Glomerular endothelial cell (primary cell): Measurements from ENCODE around the gene CASP2. TPM values are rescaled to one million over a fixed set of nuclear protein-coding genes. Genes with fewer than 3 reads are reported as not detected.

ENCODE experiments used
- DNase-seq: peaks from one replicate; pipeline ENCODE4 v3.0.0-alpha.2; 2011; ENCODE audit warnings: low read depth, low spot score; ENCODE audit errors: extremely low read depth
- total RNA-seq: library from RNA; depleted of rRNA; stranded (reverse); fragments of >200 nt; gene quantifications from 2 replicates; pipeline ENCODE4 v1.2.3, GENCODE V29; 2015

CASP2 gene
- total RNA-seq, 1 donor from 2014 or later = 19.7 TPM

- no peak for DNase-seq
Measured at GRCh38 chr7:143325240-143325639, 37.1 kb downstream of the CASP2 start.

- DNase-seq = no peak
Measured at GRCh38 chr7:143327903-143328302, 39.8 kb downstream of the CASP2 start.

- DNase-seq = no peak
Measured at GRCh38 chr7:143329471-143330170, 41.5 kb downstream of the CASP2 start.

GRCh38 chr7:143331179-143331801, 43.1 kb downstream of the CASP2 start:
- DNase-seq = no peak

- no peak for DNase-seq
Measured at GRCh38 chr7:143334244-143334643, 46.1 kb downstream of the CASP2 start.

GRCh38 chr7:143337216-143337615, 49.1 kb downstream of the CASP2 start:
- no peak for DNase-seq

GRCh38 chr7:143341842-143342241, 53.7 kb downstream of the CASP2 start:
- DNase-seq = no peak

- DNase-seq = no peak
Measured at GRCh38 chr7:143343596-143343995, 55.4 kb downstream of the CASP2 start.

GRCh38 chr7:143345428-143345900, 57.3 kb downstream of the CASP2 start:
- DNase-seq = no peak

GRCh38 chr7:143346018-143346417, 57.9 kb downstream of the CASP2 start:
- no peak for DNase-seq

- no peak for DNase-seq
Measured at GRCh38 chr7:143347950-143348349, 59.8 kb downstream of the CASP2 start.

- DNase-seq = no peak
Measured at GRCh38 chr7:143351060-143351459, 62.9 kb downstream of the CASP2 start.

GRCh38 chr7:143351574-143351973, 63.4 kb downstream of the CASP2 start:
- DNase-seq = no peak

- DNase-seq = no peak
Measured at GRCh38 chr7:143352531-143353002, 64.4 kb downstream of the CASP2 start.

GRCh38 chr7:143354376-143354775, 66.2 kb downstream of the CASP2 start:
- DNase-seq = no peak

- DNase-seq = no peak
Measured at GRCh38 chr7:143354965-143355364, 66.8 kb downstream of the CASP2 start.

GRCh38 chr7:143355450-143356385, 67.6 kb downstream of the CASP2 start:
- DNase-seq = no peak

GRCh38 chr7:143356414-143357050, 68.4 kb downstream of the CASP2 start:
- DNase-seq = no peak
